SK-N-DZ (cell line): ENCODE results near the gene CYB5RL.
"Not testable (repeated sequence)": the region's sequence is repeated elsewhere in the genome, so short reads cannot be mapped to it uniquely, and the experiment has no call there.

Experiments
- DNase-seq: peaks from one replicate; pipeline ENCODE4 v3.0.0-alpha.2; 2015; ENCODE audit warnings: low spot score

CYB5RL gene

GRCh38 chr1:54190526-54190925 lies 9.3 kb downstream of the CYB5RL start:
- no peak for DNase-seq

GRCh38 chr1:54188291-54188690 lies 11.5 kb downstream of the CYB5RL start:
- DNase-seq, result no peak

- no peak for DNase-seq
Measured at GRCh38 chr1:54186056-54186455, 13.8 kb downstream of the CYB5RL start.

GRCh38 chr1:54180701-54181360 lies 19.0 kb downstream of the CYB5RL start:
- DNase-seq, result no peak

- no peak for DNase-seq
Measured at GRCh38 chr1:54178296-54179070, 21.3 kb downstream of the CYB5RL start.

- no peak for DNase-seq
Measured at GRCh38 chr1:54177726-54178125, 22.1 kb downstream of the CYB5RL start.

GRCh38 chr1:54176621-54177327 lies 23.1 kb downstream of the CYB5RL start:
- DNase-seq, result no peak

- DNase-seq, result no peak
Measured at GRCh38 chr1:54174106-54174505, 25.7 kb downstream of the CYB5RL start.

GRCh38 chr1:54173681-54174080 lies 26.1 kb downstream of the CYB5RL start:
- DNase-seq, result no peak

GRCh38 chr1:54172614-54173599 lies 26.9 kb downstream of the CYB5RL start:
- DNase-seq, result no peak

GRCh38 chr1:54171606-54172005 lies 28.2 kb downstream of the CYB5RL start:
- DNase-seq, result no peak

- DNase-seq, result no peak
Measured at GRCh38 chr1:54171016-54171415, 28.8 kb downstream of the CYB5RL start.

GRCh38 chr1:54169068-54169467 lies 30.8 kb downstream of the CYB5RL start:
- no peak for DNase-seq

- no peak for DNase-seq
Measured at GRCh38 chr1:54168206-54168965, 31.4 kb downstream of the CYB5RL start.

- no peak for DNase-seq
Measured at GRCh38 chr1:54167422-54168139, 32.2 kb downstream of the CYB5RL start.

GRCh38 chr1:54166357-54166756 lies 33.5 kb downstream of the CYB5RL start:
- DNase-seq, result not testable (repeated sequence)

GRCh38 chr1:54165146-54165545 lies 34.7 kb downstream of the CYB5RL start:
- DNase-seq, result no peak

- no peak for DNase-seq
Measured at GRCh38 chr1:54163573-54163972, 36.3 kb downstream of the CYB5RL start.

GRCh38 chr1:54163051-54163450 lies 36.8 kb downstream of the CYB5RL start:
- DNase-seq, result no peak
